Activated CD4-positive, alpha-beta T cell treated with anti-CD3 and anti-CD28 coated beads, Interleukin-2, amount 50 U/mL, for 48 hours (primary cell): Measurements from ENCODE around the gene ADAMTSL5.
"Not testable (repeated sequence)": the region's sequence is repeated elsewhere in the genome, so short reads cannot be mapped to it uniquely, and the experiment has no call there.

Source experiments
- DNase-seq, 2 experiments: peaks; one replicate each; pipeline ENCODE4 v3.0.0-alpha.2; 2020

Gene ADAMTSL5, protein sequence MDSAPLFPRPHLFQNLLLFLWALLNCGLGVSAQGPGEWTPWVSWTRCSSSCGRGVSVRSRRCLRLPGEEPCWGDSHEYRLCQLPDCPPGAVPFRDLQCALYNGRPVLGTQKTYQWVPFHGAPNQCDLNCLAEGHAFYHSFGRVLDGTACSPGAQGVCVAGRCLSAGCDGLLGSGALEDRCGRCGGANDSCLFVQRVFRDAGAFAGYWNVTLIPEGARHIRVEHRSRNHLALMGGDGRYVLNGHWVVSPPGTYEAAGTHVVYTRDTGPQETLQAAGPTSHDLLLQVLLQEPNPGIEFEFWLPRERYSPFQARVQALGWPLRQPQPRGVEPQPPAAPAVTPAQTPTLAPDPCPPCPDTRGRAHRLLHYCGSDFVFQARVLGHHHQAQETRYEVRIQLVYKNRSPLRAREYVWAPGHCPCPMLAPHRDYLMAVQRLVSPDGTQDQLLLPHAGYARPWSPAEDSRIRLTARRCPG

DNA sequence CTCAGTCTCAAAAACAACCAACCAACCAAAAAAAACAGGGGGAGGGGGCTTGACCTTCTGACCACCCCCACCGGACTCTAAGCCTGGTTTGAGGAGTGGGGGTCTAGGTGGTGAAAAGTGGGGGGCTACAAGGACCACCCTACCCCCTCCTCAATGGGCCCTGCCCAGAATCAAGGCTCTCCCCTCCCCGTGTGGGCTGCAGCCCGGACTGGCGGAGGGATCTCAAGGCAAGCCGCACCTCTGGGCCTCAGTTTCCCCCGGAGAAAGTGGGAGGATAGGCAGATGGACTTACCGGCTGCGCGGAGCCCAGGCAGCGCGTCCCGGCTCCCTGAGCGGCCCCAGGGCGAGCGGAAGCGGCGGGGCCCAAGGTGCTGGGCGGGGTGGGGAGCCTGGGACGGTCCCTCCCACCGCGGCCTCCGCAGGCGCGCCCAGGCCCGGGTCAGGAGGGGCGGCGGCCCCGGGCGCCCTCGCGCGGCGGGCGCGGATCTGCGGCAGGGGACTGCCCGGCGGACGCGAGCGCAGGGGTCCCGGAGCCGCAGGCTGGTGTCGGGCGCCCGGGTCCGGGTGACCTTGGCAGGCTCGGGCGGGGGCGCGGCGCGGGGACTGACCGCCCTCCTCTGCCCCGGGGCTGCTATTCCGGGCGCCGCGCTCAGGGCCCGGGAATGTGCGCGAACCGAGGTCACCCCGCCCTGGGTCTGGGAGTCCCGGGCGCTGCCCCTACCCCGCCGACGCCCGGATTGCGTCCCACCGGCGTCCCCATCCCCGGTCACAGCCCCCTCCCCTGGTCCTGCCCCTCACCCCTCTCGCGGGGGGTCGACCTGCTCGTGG, at the start of gene ADAMTSL5:
ADAMTSL5 (minus strand) TSS at position 349 of the 828 bp plus-strand sequence. CDS start 2,076 bp downstream, outside the sequence.
- DNase-seq: peak; percentile 76 to 83

DNA sequence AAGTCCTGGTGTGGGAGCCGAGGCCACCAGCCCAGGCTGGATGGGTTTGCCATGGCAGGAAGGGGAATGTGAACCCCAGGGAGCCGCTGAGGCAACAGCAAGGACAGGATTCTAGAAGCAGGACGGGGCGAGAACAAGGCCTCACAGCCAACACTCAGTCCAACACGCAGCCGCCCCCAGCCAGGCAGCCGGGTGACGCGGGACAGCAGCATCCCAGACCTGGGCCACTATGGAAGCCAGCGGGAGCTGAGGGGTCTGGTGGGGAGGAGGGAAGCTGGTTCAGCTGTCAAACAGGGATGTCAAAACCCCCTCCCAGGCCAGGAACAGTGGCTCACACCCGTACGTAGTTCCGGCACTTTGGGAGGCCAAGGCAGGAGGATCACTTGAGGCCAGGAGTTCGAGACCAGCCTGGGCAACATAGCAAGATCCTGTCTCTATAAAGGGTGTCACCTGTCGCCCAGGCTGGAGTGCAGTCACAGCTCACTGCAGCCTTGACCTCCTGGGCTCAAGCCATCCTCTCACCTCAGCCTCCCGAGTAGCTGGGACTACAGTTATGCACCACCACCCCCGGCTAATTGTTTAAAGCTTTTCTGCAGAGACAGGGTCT, 48.5 kb upstream of the ADAMTSL5 start:
- DNase-seq: no peak

DNA sequence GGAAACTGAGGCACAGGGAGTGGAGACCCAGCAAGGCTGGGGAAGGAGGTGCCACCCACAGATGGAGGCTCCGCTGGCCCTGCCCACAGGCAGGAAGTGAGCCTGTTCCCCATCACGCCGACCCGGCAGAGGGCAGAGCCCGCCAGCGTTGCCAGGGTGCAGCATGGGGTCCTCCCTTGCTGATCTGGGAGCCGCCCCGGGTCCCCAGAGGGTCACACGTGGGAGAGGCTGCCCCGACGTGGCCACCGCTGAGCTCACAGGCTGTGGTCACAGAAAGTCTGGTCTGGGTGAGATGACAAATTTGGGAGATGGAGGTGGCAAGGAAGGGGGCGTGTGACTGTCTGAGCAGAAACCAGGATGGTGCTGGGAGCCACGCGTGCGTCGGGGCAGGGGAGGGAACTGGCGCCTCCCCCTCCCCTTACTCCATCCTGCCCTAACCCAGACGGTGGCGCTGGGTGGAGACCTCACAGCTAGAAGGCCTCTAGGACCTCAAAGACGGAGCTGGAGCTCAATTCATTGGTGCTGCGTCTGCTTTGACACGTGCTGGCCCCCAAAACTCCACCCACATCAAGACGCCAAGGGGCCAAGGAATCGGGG, 47.6 kb upstream of the ADAMTSL5 start:
- no peak for DNase-seq

DNA sequence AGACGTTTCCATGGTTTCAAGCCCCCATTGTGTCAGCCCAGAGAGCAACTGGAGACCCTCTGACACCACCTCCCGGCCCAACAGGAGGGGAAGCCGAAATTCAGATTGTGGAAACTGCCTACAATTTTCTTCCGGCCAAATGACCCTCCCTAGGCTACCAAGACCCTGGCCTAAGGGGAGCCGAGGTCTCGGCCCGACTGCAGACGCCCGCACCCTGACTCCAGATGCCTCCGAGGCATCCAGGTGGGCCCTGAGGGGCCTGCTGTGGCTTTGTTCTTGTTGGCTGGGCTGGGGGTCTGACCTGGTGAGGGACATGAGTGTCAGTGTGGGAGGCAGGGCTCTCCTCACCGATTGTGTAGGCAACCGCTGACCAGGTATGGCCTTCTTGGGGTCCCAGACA, 45.7 kb upstream of the ADAMTSL5 start:
- DNase-seq: no peak

DNA sequence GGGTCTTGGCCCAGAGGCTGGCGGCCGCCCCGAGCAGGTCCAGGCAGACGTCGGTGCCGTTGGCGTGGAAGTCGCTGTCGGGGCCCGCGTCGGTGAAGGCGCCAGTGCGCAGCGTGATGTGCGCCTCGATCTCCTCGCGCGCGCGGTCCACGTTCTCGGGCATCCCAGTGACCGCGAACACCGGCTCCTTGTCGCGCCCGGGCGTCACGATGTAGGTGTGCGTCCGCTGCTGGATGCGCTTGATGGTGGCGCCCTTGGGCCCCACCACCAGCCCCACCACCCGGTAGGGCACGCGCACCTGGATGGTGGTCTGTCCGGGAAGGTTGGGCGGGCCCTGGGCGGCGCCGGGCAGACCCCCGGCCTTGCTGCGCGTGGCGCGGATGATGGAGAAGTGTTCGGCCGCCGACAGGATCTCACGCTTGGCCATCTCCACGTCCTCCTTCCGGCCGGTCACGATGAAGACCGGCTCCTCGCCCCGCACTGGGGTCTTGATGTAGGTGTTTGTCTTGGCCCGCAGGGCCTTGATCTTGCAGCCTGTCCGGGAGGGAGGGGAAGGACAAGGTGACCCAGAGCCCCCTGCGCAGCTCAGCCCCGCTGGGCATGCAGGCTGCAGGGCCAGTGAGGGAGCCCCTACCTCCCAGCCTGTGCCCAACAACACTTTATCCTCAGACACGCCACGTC, 43.7 kb upstream of the ADAMTSL5 start:
- no peak for DNase-seq

DNA sequence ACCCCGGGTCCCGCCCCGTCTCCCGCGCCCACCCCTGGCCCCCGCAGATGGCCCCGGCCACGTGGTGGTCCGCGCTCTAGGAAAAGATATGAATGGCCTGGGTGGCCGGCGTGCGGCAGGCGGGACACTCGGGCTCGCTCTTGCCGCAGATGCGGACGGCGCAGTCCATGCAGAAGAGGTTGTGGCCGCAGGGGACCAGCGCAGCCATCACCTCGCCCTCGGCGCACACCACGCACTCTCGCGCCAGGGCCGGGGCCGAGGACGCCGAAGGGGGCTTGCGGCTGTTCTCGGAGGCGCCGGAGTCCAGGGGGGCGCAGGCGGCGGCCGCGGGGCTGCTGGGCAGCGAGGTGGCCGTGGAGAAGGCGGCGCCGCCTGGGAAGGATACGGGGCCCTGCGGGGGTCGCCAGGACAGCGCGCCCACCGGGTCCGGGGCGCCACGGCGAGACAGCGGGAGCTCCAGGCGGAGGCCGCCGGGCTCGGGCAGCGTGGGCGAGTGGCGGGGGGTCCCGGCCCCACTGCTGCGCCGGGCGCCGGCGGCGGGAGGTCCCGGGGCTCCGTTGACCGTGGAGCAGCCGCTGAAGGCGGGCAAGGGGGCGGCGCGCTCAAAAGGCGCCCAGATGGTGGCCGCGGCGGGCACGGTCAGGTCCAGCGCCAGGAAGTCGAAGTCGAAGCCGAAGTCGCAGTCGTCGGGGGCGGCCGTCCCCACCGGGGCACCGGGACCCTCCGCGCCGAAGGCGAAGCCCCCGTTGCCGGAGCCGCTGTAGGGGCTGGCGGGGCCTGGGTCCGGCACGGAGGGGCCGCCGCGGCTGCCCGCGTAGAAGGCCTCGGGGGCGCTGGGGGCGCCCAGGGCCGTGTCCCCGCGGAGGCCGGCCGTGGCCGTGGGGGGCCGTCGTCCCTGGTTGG, 42.9 kb upstream of the ADAMTSL5 start:
- DNase-seq: no peak

DNA sequence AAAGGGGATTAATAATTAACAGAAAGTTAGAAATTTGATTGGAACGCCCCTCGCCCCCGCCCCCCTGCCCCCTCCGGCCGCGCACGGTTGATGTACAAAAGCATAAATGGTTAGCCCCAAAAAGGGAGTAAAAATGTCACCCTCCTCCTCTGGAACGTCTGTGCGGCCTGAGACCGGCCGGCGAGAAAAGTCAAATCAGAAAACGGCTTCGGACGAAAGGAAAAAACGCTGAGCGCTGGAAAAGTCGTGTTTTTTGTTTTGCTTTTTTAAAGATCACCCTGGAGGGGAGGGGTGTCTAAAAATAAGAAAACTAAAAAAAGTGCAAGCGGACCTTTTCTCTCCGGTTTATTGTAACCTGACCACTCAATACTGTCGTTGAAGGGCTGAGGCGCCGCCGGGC, 42.1 kb upstream of the ADAMTSL5 start:
- no peak for DNase-seq

DNA sequence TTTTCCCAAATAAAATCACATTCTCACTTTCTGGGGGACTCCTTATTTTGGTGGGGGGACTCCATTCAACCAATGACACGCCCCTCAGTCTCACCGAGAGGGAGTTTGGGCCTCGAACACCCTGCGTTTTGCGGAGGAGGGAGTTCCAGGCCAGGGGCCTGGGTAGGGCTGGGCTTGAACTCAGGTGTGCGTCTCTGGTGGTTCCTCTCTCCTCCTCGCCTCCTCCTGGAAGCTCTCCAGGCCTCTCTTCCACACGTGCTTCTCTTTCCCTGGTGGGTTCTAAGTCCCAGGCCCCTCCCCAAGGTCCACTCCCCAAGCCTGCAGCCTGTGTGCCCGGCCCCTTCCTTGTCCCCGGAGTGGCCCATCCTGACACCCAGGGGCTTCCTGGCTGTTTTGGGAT, 40.6 kb upstream of the ADAMTSL5 start:
- no peak for DNase-seq

DNA sequence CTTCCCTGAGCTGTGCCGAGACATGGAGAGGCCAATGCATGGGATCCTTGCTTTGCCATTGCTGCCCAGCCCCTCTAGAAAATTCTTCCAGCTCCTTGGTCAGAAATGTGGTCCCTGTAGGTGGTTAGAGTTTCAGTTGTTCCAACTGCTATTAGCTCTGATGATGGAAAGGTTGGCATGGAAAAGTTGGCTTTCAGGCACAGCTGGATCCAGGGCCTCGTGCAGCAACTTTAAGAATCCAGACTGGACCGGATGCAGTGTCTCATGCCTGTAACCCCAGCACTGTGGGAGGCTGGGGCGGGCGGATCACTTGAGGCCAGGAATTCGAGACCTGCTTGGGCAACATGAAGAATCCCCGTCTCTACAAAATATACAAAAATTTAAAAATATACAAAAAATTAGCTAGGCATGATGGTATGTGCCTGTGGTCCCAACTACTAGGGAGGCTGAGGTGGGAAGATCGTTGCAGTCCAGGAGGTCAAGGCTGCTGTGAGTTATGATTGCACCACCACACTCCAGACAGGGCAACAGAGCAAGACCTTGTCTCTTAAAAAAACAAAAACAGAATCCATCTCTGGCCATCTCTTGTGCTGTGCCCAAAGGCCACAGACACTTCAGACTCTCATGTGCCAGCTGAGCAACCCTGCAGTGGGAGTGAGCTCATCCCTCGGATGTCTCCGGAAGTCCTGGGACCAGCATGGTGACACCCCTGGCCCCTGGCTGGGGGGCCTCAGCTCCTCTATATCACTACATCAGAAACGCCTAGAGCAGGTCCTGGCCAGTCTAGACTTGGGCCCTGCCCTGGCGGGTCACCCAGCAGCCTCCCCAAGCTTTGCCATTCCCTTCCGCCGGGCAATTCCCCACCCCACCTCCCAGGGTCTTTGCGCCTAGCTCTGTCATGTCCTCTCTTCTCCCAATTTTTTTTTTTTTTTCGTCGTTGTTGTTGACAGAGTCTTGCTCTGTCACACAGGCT, 38.5 kb upstream of the ADAMTSL5 start:
- no peak for DNase-seq

DNA sequence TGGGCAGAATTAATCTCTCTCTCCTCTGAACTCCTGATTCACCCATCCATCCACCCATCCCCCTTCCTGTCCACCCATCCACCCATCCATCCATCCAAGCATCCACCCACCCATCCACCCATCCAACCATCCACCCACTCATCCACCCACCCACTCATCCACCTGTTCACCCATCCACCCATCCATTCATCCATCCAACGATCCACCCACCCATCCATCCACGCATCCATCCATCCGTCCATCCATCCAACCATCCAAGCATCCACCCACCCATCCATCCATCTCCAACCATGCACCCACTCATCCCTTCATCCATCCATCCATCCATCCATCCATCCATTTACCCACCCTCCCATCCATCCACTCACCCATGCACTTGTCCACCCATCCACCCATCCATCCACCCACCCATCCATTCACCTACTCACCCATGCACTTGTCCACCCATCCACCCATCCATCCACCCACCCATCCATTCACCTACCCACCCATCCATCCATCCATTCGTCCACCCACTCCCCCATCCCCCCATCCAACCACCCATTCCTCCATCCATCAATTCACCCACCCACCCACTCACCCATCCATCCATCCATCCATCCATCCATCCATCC, 36.6 kb upstream of the ADAMTSL5 start:
- DNase-seq: no peak

DNA sequence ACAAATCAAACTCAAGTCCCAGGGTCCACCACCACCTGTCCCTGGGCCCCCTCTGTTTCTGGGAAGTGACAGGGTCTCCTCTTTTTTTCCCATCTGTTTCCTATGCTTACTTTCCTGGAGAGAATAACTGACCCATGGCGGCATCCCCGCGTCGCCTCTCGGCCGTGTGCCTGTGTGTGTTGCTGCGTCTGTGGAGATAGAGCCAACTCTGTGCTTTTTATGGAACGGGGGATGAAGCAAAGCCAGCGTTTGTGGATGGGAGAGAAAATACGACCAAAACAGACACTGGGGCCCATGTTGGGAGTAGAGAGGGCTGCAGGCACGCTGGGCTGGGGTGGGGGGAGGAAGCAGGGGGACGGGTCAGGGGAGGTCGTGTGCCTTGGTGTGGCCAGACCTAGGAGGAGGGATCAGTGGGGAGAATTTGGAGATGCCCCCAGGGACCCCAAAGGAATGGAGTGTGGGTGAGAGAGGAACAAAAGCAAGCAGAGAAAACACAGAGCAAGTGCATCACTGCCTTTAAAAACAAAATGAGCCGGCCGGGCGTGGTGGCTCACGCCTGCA, 27.6 kb upstream of the ADAMTSL5 start:
- DNase-seq: no peak

DNA sequence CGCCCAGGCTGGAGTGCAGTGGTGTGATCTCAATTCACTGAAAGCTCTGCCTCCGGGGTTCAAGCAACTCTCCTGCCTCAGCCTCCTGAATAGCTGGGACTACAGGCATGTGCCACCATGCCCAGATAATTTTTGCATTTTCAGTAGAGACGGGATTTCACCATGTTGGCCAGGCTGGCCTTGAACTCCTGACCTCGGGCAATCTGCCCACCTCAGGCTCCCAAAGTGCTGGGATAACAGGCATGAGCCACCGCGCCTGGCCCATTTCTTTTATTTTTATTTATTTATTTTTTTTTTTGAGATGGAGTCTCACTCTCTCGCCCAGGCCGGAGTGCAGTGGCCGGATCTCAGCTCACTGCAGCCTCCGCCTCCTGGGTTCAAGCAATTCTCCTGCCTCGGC, 26.9 kb upstream of the ADAMTSL5 start:
- DNase-seq: not testable (repeated sequence)

DNA sequence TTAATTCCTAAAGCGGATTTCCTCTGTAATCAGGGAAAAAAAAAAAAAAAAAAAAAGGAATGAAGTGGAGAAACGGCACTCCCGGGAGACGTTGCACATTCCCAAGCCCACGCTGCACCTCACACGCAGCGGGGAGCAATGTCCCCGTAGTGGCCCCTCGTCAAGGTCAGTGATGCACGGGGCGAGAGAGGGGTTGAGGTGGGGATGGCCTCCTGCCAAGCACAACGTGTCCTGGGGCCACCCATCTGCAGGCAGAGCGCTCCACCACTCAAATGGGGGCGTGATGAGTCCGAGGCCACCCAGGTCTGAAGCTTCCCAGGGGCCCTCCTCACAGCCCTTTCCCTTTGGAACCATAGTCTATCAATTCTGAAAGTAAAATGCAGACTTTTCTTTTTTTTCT, 26.2 kb upstream of the ADAMTSL5 start:
- DNase-seq: no peak

DNA sequence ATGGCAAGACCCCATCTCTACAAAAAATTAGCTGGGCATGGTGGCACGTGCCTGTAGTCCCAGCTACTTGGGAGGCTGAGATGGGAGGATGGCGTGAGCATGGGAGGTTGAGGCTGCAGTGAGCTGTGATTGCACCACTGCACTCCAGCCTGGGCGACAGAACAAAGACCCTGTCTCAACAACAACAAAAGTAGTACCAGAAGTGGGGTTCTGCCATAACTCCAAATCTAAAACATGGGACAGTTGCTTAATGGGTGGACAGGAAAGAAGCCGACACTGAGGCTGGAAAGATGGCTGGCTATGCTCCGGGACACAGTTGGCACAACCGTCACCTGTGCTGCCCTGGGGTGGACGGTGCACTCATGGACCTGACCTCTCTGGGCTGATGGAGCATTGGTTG, 22.9 kb upstream of the ADAMTSL5 start:
- DNase-seq: not testable (repeated sequence)

DNA sequence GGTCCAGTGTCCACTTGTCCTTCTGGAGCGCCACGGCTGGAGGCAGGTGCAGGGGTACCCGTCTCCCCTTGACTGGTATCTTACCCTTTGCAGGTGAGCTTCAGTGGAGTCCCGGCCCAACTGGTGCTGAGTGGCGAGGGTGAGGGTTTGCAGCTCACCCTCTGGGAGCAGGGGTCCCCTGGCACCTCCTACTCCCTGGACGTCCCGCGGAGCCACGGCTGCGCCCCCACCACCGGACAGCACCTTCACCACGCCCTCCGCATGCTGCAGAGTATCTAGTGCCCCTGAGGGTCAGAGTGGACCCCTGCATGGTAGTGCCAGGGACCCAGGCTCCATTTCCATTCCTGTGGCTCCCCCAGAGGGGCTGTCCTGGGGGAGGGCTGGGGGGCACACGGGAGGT, 22.2 kb upstream of the ADAMTSL5 start:
- DNase-seq: no peak

DNA sequence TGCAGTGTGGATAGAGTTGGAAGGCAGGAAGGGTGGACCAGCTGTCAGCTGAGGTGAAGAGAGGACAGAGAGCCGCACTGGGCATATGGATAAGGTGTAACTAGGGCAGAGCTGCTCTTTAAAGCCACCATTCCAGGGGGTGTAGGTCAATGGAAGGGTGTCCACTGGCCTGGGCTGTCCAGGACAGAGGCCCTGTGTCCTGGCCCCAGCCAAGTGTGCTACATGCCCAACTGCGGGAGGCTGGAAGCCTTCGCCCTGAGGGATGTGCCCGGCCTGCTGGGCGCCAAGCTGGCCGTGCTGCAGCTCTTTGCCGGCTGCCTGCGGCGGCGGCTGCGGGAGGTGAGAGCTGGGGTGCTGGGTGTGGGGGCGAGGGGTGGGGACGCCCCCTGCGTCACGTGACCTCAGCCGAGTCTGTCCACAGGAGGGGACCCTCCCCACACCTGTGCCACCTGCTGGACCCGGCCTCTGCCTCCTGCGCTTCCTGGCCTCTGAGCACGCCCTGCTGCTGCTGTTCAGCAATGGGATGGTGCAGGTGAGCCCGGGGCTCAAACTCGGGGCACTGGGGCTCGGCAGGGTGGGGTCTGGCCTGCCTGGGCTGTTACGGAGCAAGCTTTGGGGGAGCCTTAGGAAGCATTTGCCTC, 20.8 kb upstream of the ADAMTSL5 start:
- DNase-seq: no peak

DNA sequence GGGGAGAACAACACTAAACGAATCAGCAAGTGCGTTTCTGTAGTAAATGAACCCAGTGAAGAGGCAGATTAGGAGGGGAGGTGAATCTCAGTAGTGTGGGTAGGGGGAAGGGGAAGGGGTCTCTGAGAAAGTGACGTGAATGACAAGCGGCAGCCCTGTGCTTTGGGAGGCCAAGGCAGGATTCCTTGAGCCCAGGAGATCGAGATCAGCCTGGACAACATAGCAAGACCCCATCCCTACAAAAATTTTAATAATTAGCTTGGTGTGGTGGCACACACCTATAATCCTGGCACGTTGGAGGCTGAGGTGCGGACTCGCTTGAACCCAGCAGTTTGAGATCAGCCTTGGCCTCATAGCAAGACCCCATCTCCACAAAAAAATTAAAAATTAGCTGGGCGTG, 19.2 kb upstream of the ADAMTSL5 start:
- DNase-seq: no peak

DNA sequence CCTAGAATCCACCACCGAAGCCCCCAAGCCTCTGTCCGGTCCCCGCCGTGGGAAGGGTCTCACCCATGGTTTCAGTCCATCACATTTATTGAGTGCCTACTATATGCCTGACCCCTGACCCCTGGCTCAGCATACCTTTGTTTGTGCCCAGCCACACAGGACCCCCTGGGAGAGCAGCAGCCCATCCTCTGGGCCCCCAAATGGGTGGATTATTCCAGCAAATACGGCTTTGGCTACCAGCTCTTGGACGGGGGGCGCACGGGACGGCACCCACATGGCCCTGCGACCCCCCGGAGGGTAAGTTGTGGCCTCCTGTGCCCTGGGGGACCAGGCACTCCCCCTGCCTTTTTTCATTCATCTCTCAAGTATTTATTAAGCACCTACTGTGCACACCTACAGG, 18.8 kb upstream of the ADAMTSL5 start:
- no peak for DNase-seq

DNA sequence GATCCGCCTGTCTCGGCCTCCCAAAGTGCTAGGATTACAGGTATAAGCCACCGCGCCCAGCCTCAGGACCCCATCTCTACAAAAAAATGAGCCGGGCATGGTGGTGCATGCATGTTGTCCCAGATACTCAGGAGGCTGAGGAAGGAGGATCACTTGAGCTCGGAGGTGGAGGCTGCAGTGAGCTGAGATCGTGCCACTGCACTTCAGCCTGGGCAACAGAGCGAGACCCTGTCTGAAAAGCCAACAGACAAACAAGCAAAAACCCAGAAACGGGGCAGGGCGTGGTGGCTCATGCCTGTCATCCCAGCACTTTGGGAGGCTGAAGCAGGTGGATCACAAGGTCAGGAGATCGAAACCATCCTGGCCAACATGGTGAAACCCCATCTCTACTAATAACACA, 18.0 kb upstream of the ADAMTSL5 start:
- not testable (repeated sequence) for DNase-seq
